Esophagus muscularis mucosa (tissue), 4 donors: ENCODE data around the gene ANKRD39. TPM values are rescaled to one million over a fixed set of nuclear protein-coding genes. Genes with fewer than 3 reads are reported as not detected.

ENCODE experiments used
- DNase-seq: peaks from one replicate; pipeline ENCODE4 v3.0.0-alpha.2; 2017; ENCODE audit errors: extremely low spot score
- H3K27ac ChIP-seq, 4 donors: fragments of 200-600 bp; sonication (generic); replicated peaks in 1 of 4; 1 replicate in 3 of 4; 2 replicates in 1 of 4; pipeline ENCODE4 v1.5.1; 2016 to 2019; ENCODE audit warnings: mild to moderate bottlenecking in 1 of 4
- H3K27me3 ChIP-seq, 4 donors: fragments of 200-600 bp; sonication (generic); one replicate each; pipeline versions ENCODE4 v1.5.1 to v1.6.0; 2016 to 2019
- H3K36me3 ChIP-seq, 4 donors: fragments of 200-600 bp; sonication (generic); one replicate each; pipeline ENCODE4 v1.5.1; 2016 to 2019
- H3K4me1 ChIP-seq, 4 donors: fragments of 200-600 bp; sonication (generic); one replicate each; pipeline ENCODE4 v1.5.1; 2016 to 2019
- H3K4me3 ChIP-seq, 4 donors: fragments of 200-600 bp; sonication (generic); 1 replicate in 2 of 4; 2 replicates in 2 of 4; pipeline ENCODE4 v1.5.1; 2016 to 2019; ENCODE audit warnings: mild to moderate bottlenecking in 4 of 4, moderate library complexity in 1 of 4
- H3K9me3 ChIP-seq, 4 donors: fragments of 200-600 bp; sonication (generic); 1 replicate in 3 of 4; 2 replicates in 1 of 4; pipeline ENCODE4 v1.5.1; 2016 to 2019
- CTCF ChIP-seq, 3 experiments: fragments of 200-600 bp in 2 of 3; fragments of 450-650 bp in 1 of 3; sonication (generic) in 2 of 3; IDR thresholded peaks; one replicate each; pipeline ENCODE4 v1.5.1; 2017 to 2019; ENCODE audit warnings: antibody characterized with exemption in 3 of 3, mild to moderate bottlenecking in 2 of 3, moderate library complexity in 1 of 3
- EP300 ChIP-seq: sonication (generic); formaldehyde crosslinking; IDR thresholded peaks from one replicate; pipeline ENCODE4 v1.6.1; 2017; ENCODE audit warnings: antibody characterized with exemption
- POLR2A ChIP-seq: fragments of 450-650 bp; IDR thresholded peaks from one replicate; pipeline ENCODE4 v1.6.1; 2017; ENCODE audit warnings: antibody characterized with exemption, moderate library complexity, mild to moderate bottlenecking, low read depth
- POLR2AphosphoS5 ChIP-seq, 2 donors: sonication (generic); formaldehyde crosslinking; IDR thresholded peaks; one replicate each; pipeline ENCODE4 v1.6.1; 2017; ENCODE audit warnings: antibody characterized with exemption in 2 of 2
- WGBS: methylation state at CpG from one replicate; pipeline ENCODE4 v1.1.5; 2018; 5-methylcytosine and 5-hydroxymethylcytosine counted together
- intact Hi-C: fragments of 100-400 bp; cut with DNase I; formaldehyde crosslinking; loops from one replicate; pipeline ENCODE4 v1.15.1; 2023
- total RNA-seq, 4 donors: library from RNA; depleted of rRNA; stranded (reverse); fragments of >200 nt; gene quantifications; one replicate each; pipeline versions ENCODE4 v1.1.0 to v1.2.1, GENCODE V29; 2016

Gene ANKRD39
- total RNA-seq, 4 donors from 2014 or later: 12.4 to 17.2 (median 14.7) TPM

- H3K27ac ChIP-seq: no peak overlapping the region
- WGBS: 95% methylated on average over 13 of the region's 13 CpGs
- H3K27me3 ChIP-seq: no peaks in the 10 kb centered on the region
- peaks cover 21 to 41% (median 38%) of the 10 kb centered on the region in 4 donors for H3K4me1 ChIP-seq
- DNase-seq: no peak
- H3K9me3 ChIP-seq: no peaks in the 10 kb centered on the region
- TF ChIP-seq EP300: no peak
- no peak for TF ChIP-seq CTCF (IDR thresholded peaks at IDR 0.05)
- TF ChIP-seq POLR2AphosphoS5 (IDR thresholded peaks at IDR 0.05): no peak
- no peak for TF ChIP-seq POLR2A
- peaks cover 40 to 94% (median 87%) of the 10 kb centered on the region in 4 donors for H3K36me3 ChIP-seq
- intact Hi-C loops: no loop called here
- no peak overlapping the region for H3K4me3 ChIP-seq
Observed at GRCh38 chr2:96828874-96829273, 28.9 kb downstream of the ANKRD39 start.

GRCh38 chr2:96828436-96828835, 29.4 kb downstream of the ANKRD39 start:
- no peak for DNase-seq
- Histone ChIP-seq H3K4me3 (no peak overlapping the region), H3K36me3 (peaks cover 40 to 93% (median 86%) of the 10 kb centered on the region in 4 donors), H3K9me3 (no peaks in the 10 kb centered on the region), H3K27me3 (no peaks in the 10 kb centered on the region), H3K4me1 (peaks cover 24 to 41% (median 38%) of the 10 kb centered on the region in 4 donors), H3K27ac (no peak overlapping the region)
- TF ChIP-seq CTCF (IDR thresholded peaks at IDR 0.05) (no peak), EP300 (no peak), POLR2A (no peak), POLR2AphosphoS5 (IDR thresholded peaks at IDR 0.05) (no peak)
- WGBS: 97% methylated on average over 13 of the region's 14 CpGs
- intact Hi-C loops: no loop called here

DNA sequence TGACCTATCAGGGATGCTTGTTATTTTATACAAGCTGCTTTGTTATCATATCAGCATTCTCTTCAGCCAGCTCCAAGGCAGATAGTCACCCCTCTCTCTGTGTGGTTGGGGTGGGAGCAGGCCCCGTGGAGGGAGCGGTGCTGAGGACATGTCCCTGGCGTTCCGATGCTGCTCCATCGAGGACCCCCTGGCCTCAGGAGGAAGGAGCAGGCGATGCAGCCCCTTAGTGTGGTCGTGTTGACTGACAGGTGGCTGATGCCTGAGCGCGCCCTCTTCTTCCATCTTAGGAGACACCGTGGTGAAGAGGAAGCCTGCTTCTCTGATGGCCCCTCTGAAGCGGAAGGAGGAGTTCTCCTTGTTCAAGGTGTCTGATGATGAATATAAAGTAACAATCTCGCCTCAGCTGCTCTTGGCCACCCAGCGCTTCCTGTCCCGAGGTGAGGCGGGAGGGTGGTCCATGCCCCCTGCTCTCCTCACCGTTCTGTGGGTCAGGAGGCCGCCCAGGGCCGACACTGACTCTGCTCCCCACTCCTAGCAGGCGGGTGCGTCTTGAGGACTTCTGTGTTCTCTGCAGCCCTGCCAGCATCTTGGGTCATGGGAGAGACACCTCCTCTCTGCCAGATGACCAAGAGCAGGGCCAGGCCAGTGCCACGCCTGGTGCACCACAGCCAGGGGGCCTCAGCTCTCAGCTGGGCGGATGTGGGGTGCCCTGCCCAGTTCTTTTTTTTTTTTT, 31.1 kb downstream of the ANKRD39 start:
- Histone ChIP-seq H3K27me3 (no peaks in the 10 kb centered on the region), H3K9me3 (no peaks in the 10 kb centered on the region), H3K27ac (no peak overlapping the region), H3K4me3 (no peak overlapping the region), H3K36me3 (peaks cover 40 to 86% (median 74%) of the 10 kb centered on the region in 4 donors), H3K4me1 (peaks cover 19 to 39% (median 37%) of the 10 kb centered on the region in 4 donors)
- 91% methylated on average over 13 of the region's 22 CpGs for WGBS
- TF ChIP-seq POLR2A (no peak), POLR2AphosphoS5 (IDR thresholded peaks at IDR 0.05) (no peak), CTCF (IDR thresholded peaks at IDR 0.05) (no peak), EP300 (no peak)
- DNase-seq: no peak
- intact Hi-C loops: no loop called here

DNA sequence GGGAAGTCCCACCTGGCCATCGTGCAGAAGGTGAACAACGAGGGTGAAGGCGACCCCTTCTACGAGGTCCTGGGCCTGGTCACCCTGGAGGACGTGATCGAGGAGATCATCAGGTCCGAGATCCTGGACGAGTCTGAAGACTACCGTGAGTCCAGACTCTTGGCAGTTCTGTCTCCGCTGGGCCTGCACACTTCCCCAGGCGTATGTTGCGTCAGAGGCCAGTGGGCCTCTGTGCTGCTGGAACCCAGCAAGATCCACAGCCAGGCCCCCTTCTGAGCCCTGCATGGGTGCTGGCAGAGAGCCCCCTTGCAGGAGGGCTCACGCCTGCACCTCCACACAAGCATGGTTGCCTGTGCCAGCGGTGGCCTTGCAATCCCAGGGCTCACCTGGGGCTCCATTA, 32.8 kb downstream of the ANKRD39 start:
- peak overlapping the region; percentile 48 to 64 (median 62) for H3K27ac ChIP-seq
- WGBS: 98% methylated on average over 6 of the region's 14 CpGs
- intact Hi-C loops: no loop called here
- no peaks in the 10 kb centered on the region for H3K9me3 ChIP-seq
- H3K4me3 ChIP-seq: no peak overlapping the region
- DNase-seq: no peak
- peaks cover 33 to 70% (median 58%) of the 10 kb centered on the region in 4 donors for H3K36me3 ChIP-seq
- H3K4me1 ChIP-seq: peaks cover 29 to 51% (median 50%) of the 10 kb centered on the region in 4 donors
- H3K27me3 ChIP-seq: no peaks in the 10 kb centered on the region
- TF ChIP-seq EP300 (no peak), POLR2A (no peak), POLR2AphosphoS5 (IDR thresholded peaks at IDR 0.05) (no peak), CTCF (IDR thresholded peaks at IDR 0.05) (no peak)
